ENCODE data around the gene ZNF618.
A peak's percentile ranks its signal among the peaks of the same experiment; 100 is the strongest.

Gene ZNF618, protein sequence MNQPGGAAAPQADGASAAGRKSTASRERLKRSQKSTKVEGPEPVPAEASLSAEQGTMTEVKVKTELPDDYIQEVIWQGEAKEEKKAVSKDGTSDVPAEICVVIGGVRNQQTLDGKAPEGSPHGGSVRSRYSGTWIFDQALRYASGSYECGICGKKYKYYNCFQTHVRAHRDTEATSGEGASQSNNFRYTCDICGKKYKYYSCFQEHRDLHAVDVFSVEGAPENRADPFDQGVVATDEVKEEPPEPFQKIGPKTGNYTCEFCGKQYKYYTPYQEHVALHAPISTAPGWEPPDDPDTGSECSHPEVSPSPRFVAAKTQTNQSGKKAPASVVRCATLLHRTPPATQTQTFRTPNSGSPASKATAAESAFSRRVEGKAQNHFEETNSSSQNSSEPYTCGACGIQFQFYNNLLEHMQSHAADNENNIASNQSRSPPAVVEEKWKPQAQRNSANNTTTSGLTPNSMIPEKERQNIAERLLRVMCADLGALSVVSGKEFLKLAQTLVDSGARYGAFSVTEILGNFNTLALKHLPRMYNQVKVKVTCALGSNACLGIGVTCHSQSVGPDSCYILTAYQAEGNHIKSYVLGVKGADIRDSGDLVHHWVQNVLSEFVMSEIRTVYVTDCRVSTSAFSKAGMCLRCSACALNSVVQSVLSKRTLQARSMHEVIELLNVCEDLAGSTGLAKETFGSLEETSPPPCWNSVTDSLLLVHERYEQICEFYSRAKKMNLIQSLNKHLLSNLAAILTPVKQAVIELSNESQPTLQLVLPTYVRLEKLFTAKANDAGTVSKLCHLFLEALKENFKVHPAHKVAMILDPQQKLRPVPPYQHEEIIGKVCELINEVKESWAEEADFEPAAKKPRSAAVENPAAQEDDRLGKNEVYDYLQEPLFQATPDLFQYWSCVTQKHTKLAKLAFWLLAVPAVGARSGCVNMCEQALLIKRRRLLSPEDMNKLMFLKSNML

DNA sequence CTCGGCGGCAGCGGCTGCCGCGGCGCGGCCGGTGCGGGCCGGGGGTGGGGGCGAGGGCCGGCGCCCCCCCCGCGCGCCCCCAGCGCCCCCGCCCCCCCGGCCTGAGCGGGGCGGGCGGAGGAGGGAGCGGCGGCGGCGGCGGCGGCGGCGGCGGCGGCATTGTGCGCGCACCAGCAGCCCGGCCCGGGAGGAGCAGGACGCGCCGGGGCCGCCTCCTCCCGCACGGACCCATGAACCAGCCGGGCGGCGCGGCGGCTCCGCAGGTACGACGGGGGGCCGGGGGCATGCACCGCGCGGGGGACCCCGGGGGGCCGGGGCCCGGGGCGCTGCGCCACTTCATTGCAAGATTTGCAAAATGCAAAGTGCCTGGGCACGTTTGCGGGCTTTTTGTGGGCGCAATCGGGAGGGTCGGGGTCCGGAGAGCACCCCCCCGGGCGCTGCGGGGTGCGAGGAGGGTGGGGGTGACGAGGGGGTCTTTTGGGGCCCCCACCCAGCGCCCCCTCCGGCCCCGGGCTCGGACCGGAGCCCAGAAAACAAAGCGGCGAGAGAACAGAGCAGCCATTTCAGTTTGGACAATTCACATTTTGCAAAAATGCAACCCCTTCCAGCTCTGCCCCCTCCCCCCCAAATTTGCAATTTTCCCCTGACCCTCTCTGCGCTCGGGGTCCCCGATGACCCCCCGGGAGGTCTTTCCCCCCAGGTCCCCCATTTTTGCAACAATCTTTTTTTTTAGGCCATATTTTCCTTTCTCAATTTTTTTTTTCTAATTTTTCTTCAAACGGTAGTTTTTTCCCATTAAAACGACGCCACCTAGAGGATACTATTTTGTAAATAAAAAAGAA, at the start of gene ZNF618:
Gene ZNF618, plus strand, starts transcription at position 159 of the 842 bp plus-strand sequence. Its CDS starts 72 bp downstream, at position 231.
- DNase-seq, result peak; percentile 73

DNA sequence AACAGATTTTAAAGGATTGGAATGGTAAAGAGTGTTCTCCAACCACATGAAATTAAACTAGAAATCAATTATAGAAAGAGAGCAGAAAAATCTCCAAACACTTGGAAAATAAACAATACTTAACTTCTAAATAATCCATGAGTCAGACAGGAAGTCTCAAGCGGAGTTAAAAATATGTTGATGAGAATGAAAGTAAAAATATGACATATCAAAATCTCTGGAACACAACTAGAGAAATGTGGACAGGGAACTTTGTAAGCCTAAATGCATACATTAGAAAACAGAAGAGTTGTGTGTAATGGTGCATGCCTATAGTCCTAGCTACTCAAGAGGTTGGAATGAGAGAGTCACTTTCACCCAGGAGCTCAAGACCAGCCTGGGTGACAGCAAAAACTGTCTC, 47.9 kb upstream of the ZNF618 start:
- DNase-seq, result no peak

DNA sequence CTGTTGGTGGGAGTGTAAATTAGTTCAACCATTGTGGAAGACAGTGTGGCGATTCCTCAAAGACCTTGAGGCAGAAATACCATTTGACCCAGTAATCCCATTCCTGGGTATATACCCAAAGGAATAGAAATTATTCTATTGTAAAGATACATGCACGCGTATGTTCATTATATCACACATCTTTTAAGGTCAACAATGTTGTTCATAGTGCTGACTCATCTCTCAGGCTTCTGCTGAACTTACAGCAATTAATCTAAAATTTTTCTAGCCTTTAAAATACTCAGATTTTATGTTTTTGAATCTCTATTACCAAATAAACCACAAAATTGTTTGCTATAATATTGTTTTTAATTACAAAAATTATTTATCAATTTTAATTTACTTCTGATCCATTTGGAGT, 38.8 kb upstream of the ZNF618 start:
- no peak for DNase-seq

DNA sequence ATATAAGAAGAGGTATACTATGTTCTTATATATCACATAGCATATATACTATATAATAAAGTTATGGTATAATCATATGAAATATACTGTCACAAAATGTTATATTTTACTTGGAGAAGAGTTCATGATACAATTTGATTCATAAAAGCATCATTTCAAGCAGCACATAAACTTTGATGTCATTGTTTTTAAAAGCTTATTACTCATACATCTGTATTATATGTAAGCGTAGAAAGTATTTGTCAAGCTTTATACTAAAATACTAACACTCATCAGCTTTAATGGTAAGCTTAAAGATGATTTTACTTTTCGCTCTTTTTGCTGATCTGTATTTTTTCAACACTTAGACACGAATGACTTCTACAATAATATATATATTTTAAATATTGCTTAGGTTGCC, 34.0 kb upstream of the ZNF618 start:
- no peak for DNase-seq

DNA sequence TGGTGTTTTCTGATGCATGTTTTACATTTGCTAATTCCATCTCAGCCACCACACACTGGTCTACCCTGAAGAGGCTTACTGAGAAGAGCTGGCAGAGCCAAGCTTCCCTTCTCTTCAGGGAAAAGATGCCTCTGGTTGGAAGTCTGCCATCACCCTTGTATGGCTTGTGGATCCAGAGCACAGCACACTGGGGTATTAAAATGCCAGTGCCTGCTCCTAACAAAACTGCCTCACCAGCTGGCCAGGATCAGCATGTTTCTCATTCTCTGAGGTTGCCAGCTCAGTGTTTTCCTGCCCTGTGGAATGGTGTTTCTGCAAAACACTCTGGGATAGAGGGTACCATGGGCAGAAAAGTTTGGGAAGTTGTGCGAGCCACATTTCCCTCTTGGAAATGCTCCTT, 31.6 kb upstream of the ZNF618 start:
- no peak for DNase-seq

DNA sequence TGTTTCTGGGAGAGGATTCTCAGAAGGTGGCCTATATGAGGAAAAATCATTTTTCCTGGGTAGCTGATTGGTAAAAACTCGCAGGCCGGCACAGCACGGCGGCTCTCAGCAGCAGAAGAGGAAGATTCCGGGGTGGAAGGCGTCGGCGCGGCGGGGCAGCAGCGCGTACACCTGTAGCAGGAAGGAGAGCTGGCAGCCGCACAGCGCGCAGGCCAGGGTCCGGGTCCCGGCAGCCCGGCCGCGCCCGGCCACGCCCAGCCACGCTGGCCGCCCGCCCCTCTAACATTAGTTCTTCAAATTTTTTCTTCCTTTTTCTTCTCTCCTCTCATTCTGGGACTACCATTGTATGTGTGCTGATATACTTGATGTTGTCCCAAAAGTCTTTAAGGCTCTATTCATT, 24.8 kb upstream of the ZNF618 start:
- DNase-seq, result no peak

DNA sequence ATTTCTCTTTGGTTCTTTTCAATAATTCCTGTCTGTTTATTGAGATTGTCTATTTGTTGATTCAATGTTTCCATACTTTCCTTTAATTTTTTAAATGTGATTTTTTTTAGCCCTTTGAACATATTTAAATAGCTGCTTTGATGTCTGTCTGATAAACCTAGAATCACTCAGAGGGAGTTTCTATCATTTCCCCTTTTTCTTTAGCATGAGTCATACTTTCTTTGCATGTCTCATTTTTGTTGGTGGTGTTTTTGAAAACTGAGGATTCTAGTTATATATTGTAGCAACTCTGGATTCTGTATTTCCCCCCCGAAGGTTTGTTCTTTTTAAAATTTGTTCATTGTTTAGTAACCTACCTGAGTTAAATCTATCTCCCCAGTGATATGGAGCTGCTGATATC, 24.2 kb upstream of the ZNF618 start:
- peak; percentile 7 for DNase-seq

DNA sequence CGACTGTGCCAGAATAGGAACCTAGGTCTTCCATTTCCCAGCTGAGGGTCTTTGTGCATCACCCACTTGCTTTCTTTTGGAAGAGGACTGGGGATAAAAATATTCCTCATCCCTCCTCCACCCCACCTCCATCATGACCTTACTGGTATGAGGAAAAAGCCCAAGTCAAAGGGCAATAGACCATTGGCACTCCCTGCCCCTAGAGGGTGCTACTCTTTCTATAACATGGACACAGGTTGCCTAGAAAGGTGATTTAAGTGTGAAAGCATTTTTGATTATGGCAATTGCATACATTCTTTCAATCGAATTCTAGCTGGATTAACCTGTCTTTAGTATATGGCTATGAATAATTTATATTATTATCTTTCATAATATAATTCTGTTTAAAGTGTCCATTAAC, 22.8 kb upstream of the ZNF618 start:
- DNase-seq, result peak; percentile 65

DNA sequence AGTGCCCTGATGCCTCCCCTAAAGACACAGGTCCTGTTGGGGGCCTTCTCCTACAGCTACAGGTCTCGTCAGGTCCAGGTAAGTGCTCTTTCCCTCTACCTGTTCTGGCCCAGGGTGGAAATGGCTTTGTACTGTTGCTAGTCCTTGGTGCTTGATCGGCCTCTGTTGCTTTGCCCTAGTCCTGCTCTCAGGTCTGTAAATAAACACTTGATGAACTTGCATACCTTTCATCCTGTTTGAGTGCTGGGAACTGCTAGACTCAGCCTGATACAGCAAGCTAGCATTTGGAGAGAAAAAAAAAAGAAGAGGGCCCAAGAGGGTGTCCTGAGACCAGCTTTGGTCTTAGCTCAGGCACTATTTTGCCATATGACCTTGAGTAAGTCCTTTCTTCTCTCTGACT, 21.8 kb upstream of the ZNF618 start:
- DNase-seq, result no peak

DNA sequence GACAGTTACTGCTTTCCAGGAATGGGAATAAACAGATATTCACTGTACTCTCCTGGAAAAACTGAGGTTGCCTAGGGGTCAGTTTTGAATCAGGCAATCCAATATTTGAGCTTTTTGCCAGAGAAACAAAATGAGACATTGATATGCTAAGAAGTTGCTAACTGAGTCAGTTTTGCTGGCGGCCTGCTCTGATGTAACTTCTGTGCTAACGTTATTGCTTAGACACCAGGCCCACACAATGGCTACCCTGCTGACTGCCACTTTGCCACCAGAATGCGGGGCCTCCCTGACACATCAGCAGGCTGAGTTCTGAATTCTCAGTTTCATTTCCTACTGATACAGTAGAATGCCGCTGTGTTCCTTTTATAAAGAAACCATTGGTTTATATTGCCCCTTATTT, 18.2 kb upstream of the ZNF618 start:
- DNase-seq, result no peak

DNA sequence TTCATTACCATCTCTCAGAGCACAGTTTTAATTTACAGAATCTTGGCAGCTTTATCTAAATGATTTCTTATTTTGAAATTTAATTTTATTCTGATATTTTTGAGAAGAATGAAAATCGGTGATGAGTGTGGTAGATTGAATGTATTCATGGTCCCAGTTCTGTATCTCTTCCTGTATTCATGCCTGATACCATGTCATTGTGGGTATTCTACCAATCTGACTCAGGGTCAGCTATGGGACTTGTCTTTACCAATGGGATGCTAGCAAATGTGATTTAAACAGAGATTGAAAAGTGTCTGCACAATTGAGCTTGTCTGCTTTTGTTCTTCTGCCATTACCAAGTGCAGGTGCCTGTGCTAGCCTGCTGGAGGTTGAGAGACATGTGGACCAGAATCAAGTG, 17.8 kb upstream of the ZNF618 start:
- DNase-seq, result no peak

DNA sequence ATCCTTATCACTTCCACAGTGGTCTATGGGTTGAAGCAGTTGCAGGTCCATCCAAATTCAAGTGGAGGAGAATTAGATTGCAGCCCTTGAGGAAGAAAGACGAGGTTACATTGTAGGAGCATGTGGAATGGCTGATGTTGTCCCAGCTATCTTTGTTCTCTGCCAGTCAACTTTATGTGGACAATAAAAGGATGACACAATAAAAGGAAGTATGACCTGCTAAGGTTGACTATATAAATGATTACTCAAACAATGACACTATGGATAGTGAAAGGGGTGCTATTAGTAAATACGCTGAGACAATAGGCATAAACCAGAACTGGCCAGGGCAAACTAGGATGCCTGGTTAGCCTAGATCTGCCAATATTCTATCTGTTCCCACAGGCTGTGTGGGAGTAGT, 12.8 kb upstream of the ZNF618 start:
- no peak for DNase-seq

DNA sequence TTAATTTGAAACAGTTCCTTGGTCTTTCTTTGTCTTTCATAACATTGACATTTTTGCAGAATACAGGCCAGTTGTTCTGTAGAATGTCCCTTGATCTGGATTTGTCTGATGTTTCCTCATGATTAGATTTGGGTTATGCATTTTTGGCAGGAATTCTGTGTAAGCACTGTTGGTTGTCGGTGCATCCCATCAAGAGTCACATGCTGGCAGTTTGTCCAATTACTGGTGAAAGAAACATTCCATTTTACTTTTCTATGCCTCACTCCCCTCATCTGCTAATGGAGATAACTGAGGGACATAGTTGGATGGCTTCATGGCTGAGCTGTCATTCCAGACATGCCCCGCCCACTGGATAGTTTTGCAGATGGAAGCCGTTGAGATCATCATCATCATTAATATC, 7.6 kb upstream of the ZNF618 start:
- no peak for DNase-seq

DNA sequence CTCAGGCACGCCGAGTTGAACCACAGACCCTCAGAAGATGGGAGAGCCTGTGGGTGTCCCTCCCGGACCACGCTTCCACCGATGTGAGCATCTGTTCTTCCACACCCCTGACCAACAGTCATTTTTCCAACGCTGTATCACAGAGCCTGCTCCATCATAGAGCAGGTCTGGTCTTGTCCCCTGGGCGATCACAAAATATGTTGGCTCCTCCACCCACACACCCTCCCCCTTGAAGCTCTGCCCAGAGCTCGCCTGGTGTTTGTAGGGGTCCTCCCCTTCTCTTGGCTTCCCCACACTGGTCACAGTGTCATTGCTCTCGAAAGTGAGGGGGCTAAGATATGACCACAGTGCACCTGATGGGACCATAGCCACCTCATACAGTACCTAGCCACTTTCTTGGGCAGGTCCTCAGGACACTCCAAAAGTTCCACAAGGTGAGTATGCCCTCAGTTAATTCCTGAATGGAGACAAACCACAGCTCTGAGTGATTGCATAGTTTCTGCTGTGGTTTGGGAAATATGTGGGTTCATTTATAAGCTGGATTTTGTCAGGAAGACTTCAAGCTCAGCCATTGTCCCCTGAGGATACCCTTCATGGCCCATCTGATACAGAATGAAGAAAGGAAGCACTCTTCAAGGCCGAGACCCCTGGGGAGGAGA, 3.5 kb upstream of the ZNF618 start:
- DNase-seq, result no peak

DNA sequence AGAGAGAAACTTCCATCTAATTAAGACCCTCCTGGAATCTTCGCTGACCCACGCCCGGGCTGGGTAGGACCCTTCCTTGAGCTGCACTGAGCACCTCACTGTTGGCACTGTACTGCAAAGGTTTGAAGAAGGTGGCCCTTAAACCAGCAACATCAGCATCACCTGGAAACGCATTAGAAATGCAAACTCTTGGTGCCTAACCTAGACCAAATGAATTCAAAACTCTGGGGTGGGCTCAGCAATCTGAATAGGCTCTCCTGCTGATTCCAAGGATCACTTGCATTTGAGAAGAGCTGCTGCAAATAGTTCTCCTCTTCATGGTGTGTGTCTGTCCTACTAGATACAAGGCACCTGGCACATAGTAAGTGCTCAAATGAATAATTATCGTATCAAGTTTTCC, 2.7 kb upstream of the ZNF618 start:
- no peak for DNase-seq

DNA sequence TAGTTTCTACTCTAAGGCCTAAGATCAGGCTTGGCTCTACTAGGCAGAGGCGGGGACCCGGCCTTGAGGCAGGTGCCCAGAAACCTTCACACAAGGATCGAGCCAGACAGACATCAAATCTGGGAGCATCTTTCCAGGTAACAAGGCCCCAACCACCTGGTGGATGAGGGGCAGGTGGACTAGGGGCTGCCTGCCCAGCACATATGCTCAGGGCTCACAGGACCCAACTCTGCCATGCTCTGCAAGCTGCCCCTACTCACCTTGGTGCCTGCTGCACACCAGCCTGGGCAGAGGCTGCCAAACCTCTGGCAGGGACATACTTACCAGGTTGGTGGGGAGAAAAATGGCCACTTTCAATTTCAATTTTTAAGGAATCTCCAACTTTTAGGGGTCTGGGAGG, 2.2 kb upstream of the ZNF618 start:
- no peak for DNase-seq

DNA sequence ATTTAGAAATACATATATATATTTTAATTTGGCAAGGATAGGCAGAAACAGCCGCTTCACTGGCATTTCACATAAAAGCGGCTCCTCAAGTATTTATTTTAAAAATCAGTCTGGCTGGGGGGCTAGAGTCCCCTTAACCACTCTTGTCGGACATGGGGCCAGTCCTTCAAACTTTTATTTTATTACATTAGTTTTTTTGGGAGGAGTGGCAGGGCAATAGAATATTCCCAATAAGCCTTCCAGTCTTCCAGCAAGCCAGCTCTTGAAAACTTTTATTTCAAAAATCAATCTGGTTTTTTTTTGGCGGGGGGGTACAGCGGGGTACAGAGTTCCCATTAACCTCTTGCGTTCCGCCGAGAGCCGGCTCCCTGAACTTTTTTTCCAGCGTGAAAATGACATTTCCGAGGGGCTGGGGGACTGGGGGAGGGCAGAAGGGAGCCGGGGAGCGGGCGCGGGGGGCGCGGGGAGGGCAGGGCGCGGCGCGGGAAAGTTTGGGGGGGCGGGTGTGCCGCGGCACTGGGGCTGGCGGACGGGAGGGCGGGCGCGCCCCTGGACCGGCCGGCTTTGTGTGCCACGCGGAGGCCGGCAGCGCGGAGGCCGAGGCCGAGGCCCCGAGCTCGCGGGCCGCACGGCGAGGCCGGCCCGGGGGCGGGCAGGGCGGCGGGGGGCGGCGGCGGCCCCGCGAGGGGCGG, 504 bp upstream of the ZNF618 start:
- DNase-seq, result peak; percentile 45

DNA sequence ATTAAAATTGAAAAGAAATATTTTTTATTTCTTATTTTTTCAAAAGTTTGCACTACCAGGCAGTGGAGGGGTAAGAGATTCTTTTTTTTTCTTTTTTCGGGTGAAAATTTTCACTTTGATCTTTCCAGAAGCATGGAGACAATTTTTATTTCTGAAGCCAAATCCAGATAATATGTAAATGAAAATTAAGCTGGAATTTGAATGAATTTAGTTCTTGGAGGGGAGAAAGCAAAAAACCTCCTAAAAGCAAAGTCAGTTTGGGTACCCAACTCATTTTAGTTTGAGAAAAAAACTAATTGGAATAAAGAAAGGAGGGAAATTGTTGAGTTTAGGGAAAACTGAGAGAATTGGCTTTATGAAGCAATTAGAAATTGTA, 872 bp downstream of the ZNF618 start:
- DNase-seq, result no peak

DNA sequence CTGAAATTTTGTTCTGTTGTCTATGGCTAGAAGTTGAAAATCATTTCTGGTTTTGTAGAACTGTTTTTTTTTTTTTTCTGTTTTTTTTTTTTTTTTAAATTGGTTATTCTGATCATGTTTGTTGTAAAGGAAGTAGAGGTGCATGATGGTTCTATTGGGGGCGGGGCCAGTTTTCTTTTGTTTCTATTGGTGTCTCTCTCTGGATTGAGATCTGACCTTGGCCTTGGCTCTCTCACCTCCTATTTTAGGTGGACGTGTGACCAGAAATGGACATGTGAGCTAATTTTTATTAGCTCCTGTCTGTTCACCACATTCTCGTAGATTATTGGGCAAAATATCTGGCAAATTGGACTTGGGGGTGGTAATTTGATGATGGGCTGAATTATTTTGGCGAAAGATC, 3.2 kb downstream of the ZNF618 start:
- peak; percentile 43 for DNase-seq

DNA sequence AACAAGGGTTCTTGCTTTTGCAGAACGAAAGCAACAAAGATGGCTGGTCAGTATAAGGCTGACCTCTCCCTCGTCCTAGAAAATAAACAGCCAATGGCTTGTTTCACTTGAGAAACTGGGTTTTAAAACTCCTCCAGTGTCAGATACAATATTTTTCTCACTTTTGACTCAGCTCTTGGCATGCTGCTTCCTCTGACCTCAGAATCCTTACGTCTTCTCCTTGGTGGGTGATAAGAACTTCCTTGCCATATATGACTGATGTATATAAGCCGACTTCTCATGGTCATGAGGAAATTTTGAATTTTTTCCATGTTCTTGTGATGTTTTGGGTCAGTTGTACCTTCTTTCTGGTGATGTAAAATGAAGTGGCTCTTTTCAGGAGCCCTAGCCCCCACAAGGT, 3.8 kb downstream of the ZNF618 start:
- DNase-seq, result no peak

DNA sequence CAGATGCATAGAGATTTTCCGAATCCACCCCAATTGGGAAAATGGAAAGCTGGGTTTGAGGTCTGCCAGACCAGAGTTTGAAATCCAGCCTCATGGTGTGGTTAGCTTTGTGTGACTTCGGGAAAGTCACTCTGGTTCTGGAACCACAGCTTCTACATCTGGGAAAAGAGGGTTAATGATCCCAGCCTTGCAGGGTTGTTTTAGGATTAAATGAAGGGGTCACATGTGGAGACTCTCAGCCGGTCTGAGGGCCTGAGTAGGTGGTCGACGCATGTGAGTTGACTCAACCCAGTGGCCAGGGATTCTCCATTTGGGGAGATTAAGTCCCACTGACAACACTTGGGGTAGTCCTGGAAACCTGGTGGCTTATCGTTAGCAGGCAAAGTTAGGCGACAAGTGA, 6.1 kb downstream of the ZNF618 start:
- no peak for DNase-seq

DNA sequence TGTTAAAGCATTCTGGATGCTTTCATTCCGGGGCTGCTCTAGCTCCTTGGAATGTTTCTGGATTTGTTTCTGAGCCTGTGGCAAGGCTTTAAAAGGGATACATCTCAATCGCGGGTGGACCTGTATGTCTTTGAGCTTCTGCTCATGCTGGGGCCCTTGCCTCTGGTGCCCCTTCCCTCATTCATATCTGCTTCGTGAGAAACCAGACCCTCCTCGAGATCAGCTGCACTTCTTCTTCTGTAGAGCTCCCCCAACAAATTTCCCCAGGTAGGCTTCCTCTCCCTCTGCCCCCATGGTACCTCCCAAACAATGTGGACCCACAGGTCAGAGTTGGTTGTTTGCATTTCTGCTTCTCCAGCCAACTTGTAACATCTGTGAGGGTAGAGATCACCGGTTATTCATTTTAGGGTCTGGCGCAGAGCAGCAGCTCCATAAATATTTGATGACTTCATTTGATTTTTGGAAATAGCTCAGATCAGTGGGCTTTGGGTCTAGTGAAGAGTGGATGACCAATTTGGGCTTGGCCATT, 6.6 kb downstream of the ZNF618 start:
- DNase-seq, result no peak
